ENCODE measurements around the gene SMAD4. TPM values are rescaled to one million over a fixed set of nuclear protein-coding genes. Genes with fewer than 3 reads are reported as not detected.

Gene SMAD4
- polyA plus RNA-seq, 1 experiment: 85.8 TPM

DNA sequence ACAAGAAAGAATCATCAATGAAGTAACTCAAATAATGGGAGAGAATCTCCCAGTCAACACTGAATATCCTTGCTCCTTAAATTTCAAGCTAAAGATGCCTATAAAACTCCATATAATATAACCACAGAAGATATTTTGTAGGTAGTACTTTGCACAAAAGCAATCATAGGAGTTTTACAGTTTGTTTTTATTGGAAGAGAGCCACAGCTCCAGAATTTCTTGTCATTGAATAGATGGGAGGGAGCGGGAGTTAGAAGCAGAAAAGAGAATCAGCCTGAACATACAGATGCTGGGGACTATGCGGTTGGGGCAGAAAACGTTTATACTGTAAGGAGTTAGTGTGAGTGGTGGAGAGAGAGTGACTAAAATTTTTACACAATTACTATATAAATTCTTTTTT lies 18.3 kb upstream of the SMAD4 start:
- Histone ChIP-seq H3K36me3 (ENCODE audit: control insufficient read depth, insufficient read depth, low read length) (no peaks in the 10 kb centered on the region), H3K4me3 (ENCODE audit: low read depth, low read length) (no peak overlapping the region), H3K27me3 (ENCODE audit: control insufficient read depth, insufficient read depth, low read length) (no peaks in the 10 kb centered on the region)
- TF ChIP-seq, protein P1, sequence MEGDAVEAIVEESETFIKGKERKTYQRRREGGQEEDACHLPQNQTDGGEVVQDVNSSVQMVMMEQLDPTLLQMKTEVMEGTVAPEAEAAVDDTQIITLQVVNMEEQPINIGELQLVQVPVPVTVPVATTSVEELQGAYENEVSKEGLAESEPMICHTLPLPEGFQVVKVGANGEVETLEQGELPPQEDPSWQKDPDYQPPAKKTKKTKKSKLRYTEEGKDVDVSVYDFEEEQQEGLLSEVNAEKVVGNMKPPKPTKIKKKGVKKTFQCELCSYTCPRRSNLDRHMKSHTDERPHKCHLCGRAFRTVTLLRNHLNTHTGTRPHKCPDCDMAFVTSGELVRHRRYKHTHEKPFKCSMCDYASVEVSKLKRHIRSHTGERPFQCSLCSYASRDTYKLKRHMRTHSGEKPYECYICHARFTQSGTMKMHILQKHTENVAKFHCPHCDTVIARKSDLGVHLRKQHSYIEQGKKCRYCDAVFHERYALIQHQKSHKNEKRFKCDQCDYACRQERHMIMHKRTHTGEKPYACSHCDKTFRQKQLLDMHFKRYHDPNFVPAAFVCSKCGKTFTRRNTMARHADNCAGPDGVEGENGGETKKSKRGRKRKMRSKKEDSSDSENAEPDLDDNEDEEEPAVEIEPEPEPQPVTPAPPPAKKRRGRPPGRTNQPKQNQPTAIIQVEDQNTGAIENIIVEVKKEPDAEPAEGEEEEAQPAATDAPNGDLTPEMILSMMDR (IDR thresholded peaks at IDR 0.05; ENCODE audit: insufficient read depth, low read depth, low read length): no peak
- CTCF ChIA-PET: interaction anchor here (1.2 to 1.6 kb wide), 2 partner anchors 21 to 40 kb away, joined by 3 read pairs; no protein-coding TSS in a partner anchor
- POLR2A ChIA-PET: no interaction called here
- no peak for DNase-seq (ENCODE audit: low read depth)

DNA sequence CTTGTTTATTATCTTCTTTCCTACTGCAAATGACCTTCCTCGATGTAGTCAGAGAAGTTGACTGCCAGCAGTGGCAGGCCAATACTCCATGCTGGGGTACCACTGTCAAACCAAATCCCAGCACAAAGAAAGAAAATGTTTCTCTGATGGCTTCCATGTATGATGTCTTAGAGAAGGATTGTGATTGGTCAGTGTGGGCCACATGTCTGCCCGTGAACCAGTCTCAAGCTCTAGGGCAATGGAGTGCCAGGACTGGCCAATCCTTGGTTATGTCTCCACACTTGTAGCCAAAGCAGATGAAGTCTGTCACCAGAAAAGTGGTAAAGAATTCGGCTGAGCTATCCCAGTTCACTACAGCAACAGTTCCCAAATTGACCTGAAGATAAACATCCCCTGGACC lies 17.6 kb upstream of the SMAD4 start:
- ChIA-PET POLR2A (no interaction called here), CTCF (interaction anchor here (1.6 kb wide), 1 partner anchor 39 kb away, joined by 3 read pairs; no protein-coding TSS in a partner anchor)
- TF ChIP-seq, protein P1 (IDR thresholded peaks at IDR 0.05; ENCODE audit: insufficient read depth, low read depth, low read length): no peak
- Histone ChIP-seq H3K4me3 (ENCODE audit: low read depth, low read length) (no peak overlapping the region), H3K27me3 (ENCODE audit: control insufficient read depth, insufficient read depth, low read length) (no peaks in the 10 kb centered on the region), H3K36me3 (ENCODE audit: control insufficient read depth, insufficient read depth, low read length) (peaks cover 3% of the 10 kb centered on the region; the same call in 1 of the 2 replicates)
- no peak for DNase-seq (ENCODE audit: low read depth)

DNA sequence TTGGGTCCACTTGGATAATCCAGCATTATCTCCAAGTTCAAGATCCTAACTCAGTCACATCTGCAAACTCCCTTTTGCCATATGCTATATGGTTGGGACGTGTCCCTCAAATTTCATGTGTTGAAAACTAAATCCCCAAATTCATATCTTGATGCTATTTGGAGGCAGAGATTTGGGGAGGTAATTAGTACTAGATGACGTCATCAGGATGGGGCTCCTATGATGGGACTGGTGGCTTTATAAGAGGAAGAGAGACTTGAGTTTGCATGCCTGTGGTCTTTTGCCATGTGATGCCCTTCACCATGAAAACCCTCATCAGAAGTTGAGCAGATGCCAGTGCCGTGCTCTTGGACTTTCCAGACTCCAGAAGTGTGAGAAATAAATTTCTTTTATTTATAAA lies 16.8 kb upstream of the SMAD4 start:
- H3K4me3 ChIP-seq (ENCODE audit: low read depth, low read length): no peak overlapping the region
- DNase-seq (ENCODE audit: low read depth): no peak
- H3K36me3 ChIP-seq (ENCODE audit: control insufficient read depth, insufficient read depth, low read length): peaks cover 3% of the 10 kb centered on the region; the same call in 1 of the 2 replicates
- ChIA-PET CTCF (interaction anchor here (1.6 kb wide), 1 partner anchor 38 kb away, joined by 3 read pairs; no protein-coding TSS in a partner anchor), POLR2A (no interaction called here)
- TF ChIP-seq, protein P1 (IDR thresholded peaks at IDR 0.05; ENCODE audit: insufficient read depth, low read depth, low read length): no peak
- no peaks in the 10 kb centered on the region for H3K27me3 ChIP-seq (ENCODE audit: control insufficient read depth, insufficient read depth, low read length)

DNA sequence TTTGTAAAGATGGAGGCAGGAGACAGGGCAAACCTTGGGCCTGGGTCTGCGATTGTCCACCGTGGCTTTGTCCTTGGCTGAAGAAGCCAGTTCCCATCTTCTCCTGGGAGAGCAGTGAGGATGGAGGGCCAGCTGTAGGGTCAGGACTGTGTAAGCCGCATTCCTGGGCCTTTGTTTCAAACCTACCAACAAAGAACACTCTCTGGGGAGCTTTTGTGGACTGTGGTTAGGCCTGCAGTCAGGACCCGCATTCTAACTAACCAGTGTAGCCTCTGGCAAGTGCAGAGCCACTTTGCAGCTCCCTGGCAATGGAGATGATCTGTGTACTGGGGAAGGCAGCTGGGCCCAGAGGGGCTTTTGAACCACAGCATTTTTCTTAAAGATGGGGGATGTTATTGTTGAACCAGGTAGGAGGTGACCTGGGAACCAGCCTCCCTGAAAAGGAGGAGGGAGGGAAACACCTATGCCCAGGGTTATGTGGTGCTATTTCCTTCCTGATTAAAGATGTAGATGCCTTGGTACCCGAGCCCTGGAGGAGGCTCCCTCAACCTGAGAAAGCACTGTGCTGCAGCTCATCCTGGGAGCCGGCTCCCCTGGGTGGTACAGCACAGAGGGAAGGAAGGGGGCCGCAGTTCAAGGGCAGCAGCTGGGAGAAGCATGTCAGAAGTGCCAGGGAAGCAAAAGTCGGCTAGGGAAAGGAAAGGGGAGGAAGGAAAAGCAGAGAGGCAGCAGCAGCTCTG lies 12.7 kb upstream of the SMAD4 start:
- no peak for DNase-seq (ENCODE audit: low read depth)
- TF ChIP-seq, protein P1 (IDR thresholded peaks at IDR 0.05; ENCODE audit: insufficient read depth, low read depth, low read length): no peak
- H3K4me3 ChIP-seq (ENCODE audit: low read depth, low read length): no peak overlapping the region
- ChIA-PET CTCF (interaction anchor here (1.0 kb wide), 1 partner anchor 11 kb away, joined by 6 read pairs; no protein-coding TSS in a partner anchor), POLR2A (no interaction called here)
- peaks cover 3% of the 10 kb centered on the region; the same call in 1 of the 2 replicates for H3K36me3 ChIP-seq (ENCODE audit: control insufficient read depth, insufficient read depth, low read length)
- H3K27me3 ChIP-seq (ENCODE audit: control insufficient read depth, insufficient read depth, low read length): no peaks in the 10 kb centered on the region

DNA sequence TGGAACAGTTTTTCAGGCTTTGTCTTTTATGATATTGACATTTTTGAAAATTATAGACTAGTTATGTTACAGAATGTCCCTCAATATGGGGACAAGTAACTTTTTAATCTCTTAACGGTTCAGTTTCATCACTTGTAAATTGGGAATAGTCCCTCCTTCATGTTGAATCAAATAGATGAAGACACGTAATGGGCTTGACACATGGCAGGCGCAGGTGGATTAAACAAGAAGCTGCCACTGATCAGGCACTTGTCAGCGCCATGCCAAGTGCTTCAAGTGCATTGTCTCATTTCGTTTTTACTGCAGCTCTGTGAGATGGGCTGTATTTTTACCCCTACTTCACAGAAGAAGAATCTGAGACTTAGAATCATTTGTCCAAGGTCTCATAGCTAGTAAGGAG lies 9.5 kb upstream of the SMAD4 start:
- no peak overlapping the region for H3K4me3 ChIP-seq (ENCODE audit: low read depth, low read length)
- POLR2A ChIA-PET: no interaction called here
- CTCF ChIA-PET: no interaction called here
- no peaks in the 10 kb centered on the region for H3K27me3 ChIP-seq (ENCODE audit: control insufficient read depth, insufficient read depth, low read length)
- DNase-seq (ENCODE audit: low read depth): no peak
- peaks cover 5% of the 10 kb centered on the region; the same call in 1 of the 2 replicates for H3K36me3 ChIP-seq (ENCODE audit: control insufficient read depth, insufficient read depth, low read length)
- TF ChIP-seq, protein P1 (IDR thresholded peaks at IDR 0.05; ENCODE audit: insufficient read depth, low read depth, low read length): no peak
